Upper lobe of right lung (tissue), 1 donor: ENCODE results near the gene HDAC4. TPM values are rescaled to one million over a fixed set of nuclear protein-coding genes. Genes with fewer than 3 reads are reported as not detected.

Experiments
- ATAC-seq: fragments of 200-7000 bp; cut with Tn5 transposase; one replicate; pipeline ENCODE4 v1.9.1; 2020; ENCODE audit warnings: mild to moderate bottlenecking, moderate library complexity
- DNase-seq: peaks from one replicate; pipeline ENCODE4 v3.0.0-alpha.2; 2020
- H3K27ac ChIP-seq: fragments of 200-600 bp; one replicate; pipeline ENCODE4 v1.8.0; 2022
- H3K27me3 ChIP-seq: fragments of 200-600 bp; one replicate; pipeline ENCODE4 v1.8.0; 2022; ENCODE audit warnings: mild to moderate bottlenecking
- H3K36me3 ChIP-seq: fragments of 200-600 bp; one replicate; pipeline ENCODE4 v1.8.0; 2022
- H3K4me1 ChIP-seq: fragments of 200-600 bp; one replicate; pipeline ENCODE4 v1.8.0; 2022
- H3K4me3 ChIP-seq: fragments of 200-600 bp; one replicate; pipeline ENCODE4 v1.8.0; 2022; ENCODE audit warnings: mild to moderate bottlenecking
- H3K9me3 ChIP-seq: fragments of 200-600 bp; one replicate; pipeline ENCODE4 v1.8.0; 2022
- intact Hi-C: fragments of 100-400 bp; cut with DNase I; formaldehyde crosslinking; loops from one replicate; pipeline ENCODE4 v1.11.0; 2022
- total RNA-seq: library from RNA; stranded (reverse); fragmentation: NEBNext Ultra II Directional; extraction: Animal tissue kit (Norgen Biotek cat#: 25700); gene quantifications from one replicate; pipeline ENCODE4 v1.2.1, GENCODE V29; 2021
- TF ChIP-seq, protein P1 (sequence below): fragments of 200-600 bp; IDR thresholded peaks from one replicate; pipeline ENCODE4 v1.8.0; 2022; ENCODE audit warnings: antibody characterized with exemption
- donor health status: DM: no; HTN: yes; CAD: no; lungs with severe emphysema.

Gene HDAC4
- total RNA-seq, 1 donor from 2014 or later: 44.1 TPM

DNA sequence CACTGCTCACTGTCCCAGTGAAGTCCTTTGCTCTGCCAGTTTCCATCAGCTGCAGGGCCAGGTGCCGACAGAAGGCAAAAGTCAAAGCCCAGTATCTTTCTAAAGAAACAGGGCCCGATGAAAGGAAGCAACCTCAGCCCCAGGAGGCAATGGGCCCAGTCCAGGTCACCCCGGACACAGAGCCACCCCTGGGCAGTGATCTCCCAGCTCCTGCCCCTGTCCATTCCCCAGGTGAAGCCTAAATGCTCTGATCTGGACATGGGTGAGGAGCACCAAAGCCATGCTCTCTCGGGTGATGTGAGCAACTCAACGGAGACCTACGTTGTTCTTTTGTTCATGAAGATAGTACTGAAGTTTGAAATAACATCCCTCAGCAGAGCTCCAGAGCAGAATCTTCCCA is 61.6 kb downstream of the HDAC4 start:
- DNase-seq: no peak
- Histone ChIP-seq H3K27me3 (no peaks in the 10 kb centered on the region), H3K4me1 (no peaks in the 10 kb centered on the region), H3K36me3 (no peaks in the 10 kb centered on the region), H3K9me3 (no peaks in the 10 kb centered on the region), H3K4me3 (no peak overlapping the region), H3K27ac (no peak overlapping the region)
- TF ChIP-seq, protein P1, sequence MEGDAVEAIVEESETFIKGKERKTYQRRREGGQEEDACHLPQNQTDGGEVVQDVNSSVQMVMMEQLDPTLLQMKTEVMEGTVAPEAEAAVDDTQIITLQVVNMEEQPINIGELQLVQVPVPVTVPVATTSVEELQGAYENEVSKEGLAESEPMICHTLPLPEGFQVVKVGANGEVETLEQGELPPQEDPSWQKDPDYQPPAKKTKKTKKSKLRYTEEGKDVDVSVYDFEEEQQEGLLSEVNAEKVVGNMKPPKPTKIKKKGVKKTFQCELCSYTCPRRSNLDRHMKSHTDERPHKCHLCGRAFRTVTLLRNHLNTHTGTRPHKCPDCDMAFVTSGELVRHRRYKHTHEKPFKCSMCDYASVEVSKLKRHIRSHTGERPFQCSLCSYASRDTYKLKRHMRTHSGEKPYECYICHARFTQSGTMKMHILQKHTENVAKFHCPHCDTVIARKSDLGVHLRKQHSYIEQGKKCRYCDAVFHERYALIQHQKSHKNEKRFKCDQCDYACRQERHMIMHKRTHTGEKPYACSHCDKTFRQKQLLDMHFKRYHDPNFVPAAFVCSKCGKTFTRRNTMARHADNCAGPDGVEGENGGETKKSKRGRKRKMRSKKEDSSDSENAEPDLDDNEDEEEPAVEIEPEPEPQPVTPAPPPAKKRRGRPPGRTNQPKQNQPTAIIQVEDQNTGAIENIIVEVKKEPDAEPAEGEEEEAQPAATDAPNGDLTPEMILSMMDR: no peak
- no peak for ATAC-seq
- intact Hi-C loops: no loop called here

GRCh38 chr2:239337877-239338484 is 62.8 kb downstream of the HDAC4 start:
- intact Hi-C loops: no loop called here
- DNase-seq: no peak
- H3K27ac ChIP-seq: no peak overlapping the region

DNA sequence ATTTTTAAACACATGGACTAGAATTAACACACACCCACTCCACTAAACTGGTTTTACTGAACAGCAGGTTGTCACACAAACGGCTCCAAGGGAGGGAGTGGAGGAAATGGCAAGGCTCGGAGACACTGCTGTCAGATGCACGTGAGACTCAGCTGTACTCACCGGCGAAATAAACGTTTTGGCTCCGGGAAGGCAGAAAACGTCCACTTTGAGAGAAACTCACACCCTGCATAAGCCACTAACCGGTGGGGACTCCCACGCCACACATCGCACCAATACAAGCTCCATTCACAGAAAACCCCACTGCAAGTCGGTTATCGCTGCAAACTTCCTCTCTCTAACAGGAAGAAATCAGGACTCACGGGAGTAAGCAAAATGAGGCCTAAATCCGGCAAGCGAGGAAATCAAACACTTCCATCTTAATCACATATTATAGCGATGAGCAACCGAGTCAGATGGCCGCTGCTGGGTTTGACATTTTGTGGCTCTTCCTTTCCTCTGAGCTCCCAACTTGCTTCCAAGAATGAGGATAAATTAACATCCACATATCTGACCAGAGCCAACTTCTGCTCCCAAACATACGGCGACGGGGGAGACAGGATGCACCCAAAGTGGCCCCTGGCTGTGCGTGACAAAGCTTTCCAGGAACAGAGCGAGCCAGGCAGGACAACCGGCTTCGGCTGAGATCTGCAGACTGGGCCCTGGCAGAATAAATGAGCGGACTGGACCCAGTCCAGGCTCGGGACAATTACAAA is 63.5 kb downstream of the HDAC4 start:
- Histone ChIP-seq H3K27me3 (no peaks in the 10 kb centered on the region), H3K4me3 (no peak overlapping the region), H3K9me3 (no peaks in the 10 kb centered on the region), H3K36me3 (no peaks in the 10 kb centered on the region), H3K4me1 (no peaks in the 10 kb centered on the region), H3K27ac (no peak overlapping the region)
- DNase-seq (no peak), ATAC-seq (peak; percentile 43)
- TF ChIP-seq, protein P1: no peak
- intact Hi-C loops: no loop called here

More at GRCh38 chr2:239337877-239338484, 62.8 kb downstream of the HDAC4 start:
- Histone ChIP-seq H3K4me1 (no peaks in the 10 kb centered on the region), H3K4me3 (no peak overlapping the region), H3K27me3 (no peaks in the 10 kb centered on the region), H3K36me3 (no peaks in the 10 kb centered on the region), H3K9me3 (no peaks in the 10 kb centered on the region)
- ATAC-seq: no peak
- TF ChIP-seq, protein P1: no peak

DNA sequence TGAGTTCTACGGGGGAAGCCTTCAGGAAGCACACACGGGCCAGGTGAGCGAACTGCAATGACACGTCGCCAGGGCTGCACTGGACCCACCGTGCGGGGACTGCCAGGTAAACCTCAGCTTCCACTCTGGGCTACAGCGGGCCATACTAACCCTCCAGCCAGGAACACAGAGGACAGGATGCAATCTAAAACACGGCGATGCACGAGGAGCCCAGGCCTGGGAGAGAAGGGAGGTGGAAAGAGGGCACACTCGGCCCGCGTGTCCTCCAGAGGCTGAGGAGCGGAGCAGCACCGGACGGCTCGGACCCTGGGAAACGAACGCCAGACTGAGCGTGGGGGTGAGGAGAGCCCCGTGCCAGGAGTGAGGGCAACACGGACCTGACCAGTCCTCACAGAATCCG is 69.3 kb downstream of the HDAC4 start:
- TF ChIP-seq, protein P1: no peak
- Histone ChIP-seq H3K4me1 (peaks cover 13% of the 10 kb centered on the region), H3K36me3 (no peaks in the 10 kb centered on the region), H3K27ac (no peak overlapping the region), H3K9me3 (no peaks in the 10 kb centered on the region), H3K4me3 (no peak overlapping the region), H3K27me3 (no peaks in the 10 kb centered on the region)
- DNase-seq: no peak
- intact Hi-C loops: no loop called here
- ATAC-seq: no peak

DNA sequence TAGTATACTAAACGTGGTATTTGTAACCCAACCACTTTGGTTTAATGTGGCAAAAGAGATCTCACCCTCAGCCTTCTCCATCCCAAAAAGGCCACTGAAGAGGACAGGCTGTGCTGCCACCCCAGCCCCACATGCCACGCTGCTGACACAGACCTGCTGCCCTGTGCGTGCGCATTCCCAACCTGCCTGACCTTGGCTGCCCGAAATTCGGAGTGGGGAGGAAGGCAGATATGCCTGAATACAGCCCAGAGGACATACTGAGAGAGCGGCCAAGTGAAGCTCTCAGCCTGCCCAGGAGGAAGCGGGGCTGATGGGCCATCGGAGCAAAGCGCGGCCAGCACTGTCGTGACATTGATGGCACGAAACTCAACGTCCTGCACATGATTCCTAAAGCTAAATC is 70.0 kb downstream of the HDAC4 start:
- Histone ChIP-seq H3K4me1 (peaks cover 13% of the 10 kb centered on the region), H3K36me3 (no peaks in the 10 kb centered on the region), H3K4me3 (no peak overlapping the region), H3K9me3 (no peaks in the 10 kb centered on the region), H3K27ac (no peak overlapping the region), H3K27me3 (no peaks in the 10 kb centered on the region)
- TF ChIP-seq, protein P1: no peak
- intact Hi-C loops: no loop called here
- ATAC-seq (no peak), DNase-seq (no peak)
